Measurements from ENCODE around the gene CDH3. TPM values are rescaled to one million over a fixed set of nuclear protein-coding genes. Genes with fewer than 3 reads are reported as not detected.

Gene CDH3
- total RNA-seq, 1 donor from 2014 or later = 0.37 TPM

- Mint-ChIP-seq H3K9me3 (no peaks in the 10 kb centered on the region), H3K27me3 (peaks cover 1% of the 10 kb centered on the region), H3K27ac (no peak overlapping the region), H3K4me1 (peaks cover 6% of the 10 kb centered on the region), H3K4me3 (no peak overlapping the region), H3K36me3 (ENCODE audit: low read depth) (no peaks in the 10 kb centered on the region)
- intact Hi-C loops (cut with micrococcal nuclease) = no loop called here
- DNase-seq = no peak
Observed at GRCh38 chr16:68744744-68745280, 99.7 kb downstream of the CDH3 start.

GRCh38 chr16:68746951-68747350 lies 101.8 kb downstream of the CDH3 start:
- Mint-ChIP-seq H3K4me3 (no peak overlapping the region), H3K27me3 (peaks cover 1% of the 10 kb centered on the region), H3K9me3 (no peaks in the 10 kb centered on the region), H3K36me3 (ENCODE audit: low read depth) (no peaks in the 10 kb centered on the region), H3K4me1 (no peaks in the 10 kb centered on the region), H3K27ac (no peak overlapping the region)
- no peak for DNase-seq
- intact Hi-C loops (cut with micrococcal nuclease) = no loop called here

- no peak overlapping the region for H3K4me3 Mint-ChIP-seq
- H3K36me3 Mint-ChIP-seq (ENCODE audit: low read depth) = no peaks in the 10 kb centered on the region
- peaks cover 1% of the 10 kb centered on the region for H3K27me3 Mint-ChIP-seq
- no peak overlapping the region for H3K27ac Mint-ChIP-seq
- peaks cover 12% of the 10 kb centered on the region for H3K4me1 Mint-ChIP-seq
- H3K9me3 Mint-ChIP-seq = no peaks in the 10 kb centered on the region
- intact Hi-C loops (cut with micrococcal nuclease) = no loop called here
- DNase-seq = no peak
Observed at GRCh38 chr16:68749432-68749831, 104.3 kb downstream of the CDH3 start.

Other genes with a start within 250 kb of the CDH3 start
- 0.09 and 0.40 TPM in 2 replicates for gene SMPD3, start 196.8 kb upstream of the CDH3 start, total RNA-seq
- 19.0 and 20.2 TPM in 2 replicates for gene ZFP90, start 106.0 kb upstream of the CDH3 start, total RNA-seq
- gene CDH1, start 92.0 kb downstream of the CDH3 start, total RNA-seq = 1.4 and 1.5 TPM in 2 replicates
- 35.6 and 40.0 TPM in 2 replicates for gene TANGO6, start 198.2 kb downstream of the CDH3 start, total RNA-seq

All from activated CD4-positive, alpha-beta T cell treated with anti-CD3 and anti-CD28 coated beads, Interleukin-2, amount 10 ng/mL, durations not matched to agents 24 days and 14 days (primary cell).